Ovary (tissue), 9 donors: Measurements from ENCODE around the gene GRIN2B. TPM values are rescaled to one million over a fixed set of nuclear protein-coding genes. Genes with fewer than 3 reads are reported as not detected.

ENCODE experiments used
- DNase-seq, 5 donors: peaks; one replicate each; pipeline ENCODE4 v3.0.0-alpha.2; 2019 to 2020
- H3K27ac ChIP-seq, 2 donors: fragments of 200-600 bp; one replicate each; pipeline versions ENCODE4 v1.5.1 to v1.8.0; 2019 to 2022
- H3K27me3 ChIP-seq: fragments of 200-600 bp; one replicate; pipeline ENCODE4 v1.8.0; 2022
- H3K36me3 ChIP-seq: fragments of 200-600 bp; sonication (generic); one replicate; pipeline ENCODE4 v1.5.1; 2019
- H3K4me1 ChIP-seq: one replicate; pipeline ENCODE4 v1.8.1; 2013; ENCODE audit warnings: mild to moderate bottlenecking, moderate library complexity; ENCODE audit not compliant: insufficient read depth
- H3K4me3 ChIP-seq: fragments of 200-600 bp; sonication (generic); one replicate; pipeline ENCODE4 v1.5.1; 2017
- H3K9me3 ChIP-seq, 2 donors: fragments of 200-600 bp in 1 of 2; sonication (generic) in 1 of 2; one replicate each; pipeline versions ENCODE4 v1.5.1 to v1.8.1; 2013 to 2019; ENCODE audit warnings: mild to moderate bottlenecking in 1 of 2, moderate library complexity in 1 of 2
- EP300 ChIP-seq: sonication (generic); formaldehyde crosslinking; IDR thresholded peaks from one replicate; pipeline ENCODE4 v1.6.1; 2017; ENCODE audit warnings: antibody characterized with exemption
- POLR2A ChIP-seq: fragments of 450-650 bp; IDR thresholded peaks from one replicate; pipeline ENCODE4 v1.6.1; 2017; ENCODE audit warnings: antibody characterized with exemption, mild to moderate bottlenecking, moderate library complexity
- WGBS, 3 donors: extraction: QIAGEN DNeasy Blood & Tissue Kit in 1 of 3; methylation state at CpG; one replicate each; pipeline versions ENCODE4 v1.1.5 to v1.1.7; 2013 to 2017; 5-methylcytosine and 5-hydroxymethylcytosine counted together
- intact Hi-C, 4 donors: fragments of 100-400 bp; cut with DNase I; formaldehyde crosslinking; loops; one replicate each; pipeline versions ENCODE4 v1.11.0 to v1.15.1; 2022 to 2023
- polyA plus RNA-seq, 2 donors: library from polyadenylated mRNA; stranded (reverse); fragments of 200-250 nt in 1 of 2; fragments of 350-450 nt in 1 of 2; fragmentation: Illumina TruSeq in 1 of 2; extraction: RNeasy Lipid Tissue Mini Kit (QIAGEN cat#74804) in 1 of 2; gene quantifications; one replicate each; pipeline ENCODE4 v1.2.3, GENCODE V29; 2013 to 2014
- total RNA-seq, 7 donors: library from RNA; depleted of rRNA in 2 of 7; stranded (reverse); fragments of >200 nt in 2 of 7; fragmentation: NEBNext Ultra II Directional in 3 of 7; extraction: Animal tissue kit (Norgen Biotek cat#: 25700) in 3 of 7; gene quantifications; one replicate each; pipeline versions ENCODE4 v1.1.0 to v1.2.4, GENCODE V29; 2016 to 2023
- TF ChIP-seq, protein P1 (sequence below), 3 donors: fragments of 450-650 bp in 2 of 3; fragments of 200-600 bp in 1 of 3; IDR thresholded peaks; one replicate each; pipeline versions ENCODE4 v1.5.1 to v1.8.0; 2016 to 2022; ENCODE audit warnings: antibody characterized with exemption in 3 of 3, mild to moderate bottlenecking in 1 of 3
- donor health status: DM: no; HTN: no; CAD: no; lungs with moderate emphysema.
- donor health status: DM: no; HTN: no; CAD: no.
- donor health status: Bipolar disorder and iron deficiency.
- donor health status: DM: yes; HTN: yes; CAD: no.
- donor health status: DM: no; HTN: no; CAD: no.
- donor health status: DM: yes; HTN: yes; CAD: no.

Gene GRIN2B
- total and polyA plus RNA-seq, 9 donors, result under 0.01 to 0.27 (median 0.11) TPM; not detected in 1

DNA sequence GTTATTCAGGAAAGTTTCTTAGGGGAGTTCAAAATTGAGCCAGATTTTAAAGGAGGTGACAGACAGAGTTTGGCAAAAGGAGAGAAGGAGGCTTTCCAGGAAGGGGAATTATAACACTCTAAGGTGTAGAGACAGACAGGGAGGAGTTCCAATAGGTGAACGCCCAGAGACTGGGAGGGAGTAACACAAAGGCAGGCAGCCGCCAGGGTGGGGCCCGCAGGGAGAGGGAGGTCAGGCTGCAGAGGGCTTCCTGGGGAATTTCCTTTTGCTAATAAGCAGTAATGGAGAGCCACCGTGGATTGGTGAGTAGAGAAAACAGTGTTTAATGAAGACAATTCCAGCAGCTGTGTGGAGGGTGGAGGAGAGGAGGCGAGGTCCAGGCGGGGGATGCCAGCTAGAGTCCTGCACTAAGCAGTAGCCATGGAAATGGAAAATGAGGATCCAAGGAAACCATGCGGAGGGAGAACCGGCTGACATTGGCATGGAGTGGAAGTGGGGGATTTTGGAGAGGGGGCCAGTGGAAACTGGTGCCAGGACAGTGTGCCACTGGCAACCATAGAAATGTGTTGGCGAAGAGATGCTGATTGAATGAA, 22.2 kb downstream of the GRIN2B start:
- H3K9me3 ChIP-seq, result no peaks in the 10 kb centered on the region
- 33 to 47% (median 44%) methylated on average over 9 of the region's 9 CpGs for WGBS, 3 donors
- intact Hi-C loops, result no loop called here

DNA sequence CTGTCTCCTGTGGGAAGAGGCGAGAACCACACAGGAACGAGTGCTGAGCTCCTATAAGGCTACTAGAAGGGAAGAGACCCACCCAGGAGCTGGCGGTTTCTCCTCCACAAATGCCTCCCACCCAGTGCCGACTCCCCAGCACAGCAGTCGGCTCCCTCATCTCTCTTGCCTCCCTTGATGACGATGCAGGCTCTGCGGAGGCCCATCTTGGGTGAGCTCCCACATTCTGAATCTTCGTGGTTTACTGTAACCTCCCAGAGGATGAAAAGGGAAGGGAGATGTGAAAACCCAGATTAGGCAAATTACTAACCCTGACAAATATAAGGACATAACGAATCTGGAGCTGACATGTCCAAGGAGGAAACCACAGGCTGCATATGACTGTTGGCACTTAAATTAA, 23.8 kb downstream of the GRIN2B start:
- 44 to 54% (median 49%) methylated on average over 9 of the region's 9 CpGs for WGBS, 3 donors
- TF ChIP-seq POLR2A (no peak), EP300 (no peak)
- TF ChIP-seq, protein P1, sequence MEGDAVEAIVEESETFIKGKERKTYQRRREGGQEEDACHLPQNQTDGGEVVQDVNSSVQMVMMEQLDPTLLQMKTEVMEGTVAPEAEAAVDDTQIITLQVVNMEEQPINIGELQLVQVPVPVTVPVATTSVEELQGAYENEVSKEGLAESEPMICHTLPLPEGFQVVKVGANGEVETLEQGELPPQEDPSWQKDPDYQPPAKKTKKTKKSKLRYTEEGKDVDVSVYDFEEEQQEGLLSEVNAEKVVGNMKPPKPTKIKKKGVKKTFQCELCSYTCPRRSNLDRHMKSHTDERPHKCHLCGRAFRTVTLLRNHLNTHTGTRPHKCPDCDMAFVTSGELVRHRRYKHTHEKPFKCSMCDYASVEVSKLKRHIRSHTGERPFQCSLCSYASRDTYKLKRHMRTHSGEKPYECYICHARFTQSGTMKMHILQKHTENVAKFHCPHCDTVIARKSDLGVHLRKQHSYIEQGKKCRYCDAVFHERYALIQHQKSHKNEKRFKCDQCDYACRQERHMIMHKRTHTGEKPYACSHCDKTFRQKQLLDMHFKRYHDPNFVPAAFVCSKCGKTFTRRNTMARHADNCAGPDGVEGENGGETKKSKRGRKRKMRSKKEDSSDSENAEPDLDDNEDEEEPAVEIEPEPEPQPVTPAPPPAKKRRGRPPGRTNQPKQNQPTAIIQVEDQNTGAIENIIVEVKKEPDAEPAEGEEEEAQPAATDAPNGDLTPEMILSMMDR (IDR thresholded peaks at IDR 0.05), result no peak

More for the DNA sequence above, 22.2 kb downstream of the GRIN2B start:
- H3K27ac ChIP-seq, result no peak overlapping the region
- no peaks in the 10 kb centered on the region for H3K4me1 ChIP-seq
- H3K4me3 ChIP-seq, result no peak overlapping the region
- H3K27me3 ChIP-seq, result no peaks in the 10 kb centered on the region
- no peak for DNase-seq
- TF ChIP-seq EP300, result no peak
- H3K36me3 ChIP-seq, result no peaks in the 10 kb centered on the region

DNA sequence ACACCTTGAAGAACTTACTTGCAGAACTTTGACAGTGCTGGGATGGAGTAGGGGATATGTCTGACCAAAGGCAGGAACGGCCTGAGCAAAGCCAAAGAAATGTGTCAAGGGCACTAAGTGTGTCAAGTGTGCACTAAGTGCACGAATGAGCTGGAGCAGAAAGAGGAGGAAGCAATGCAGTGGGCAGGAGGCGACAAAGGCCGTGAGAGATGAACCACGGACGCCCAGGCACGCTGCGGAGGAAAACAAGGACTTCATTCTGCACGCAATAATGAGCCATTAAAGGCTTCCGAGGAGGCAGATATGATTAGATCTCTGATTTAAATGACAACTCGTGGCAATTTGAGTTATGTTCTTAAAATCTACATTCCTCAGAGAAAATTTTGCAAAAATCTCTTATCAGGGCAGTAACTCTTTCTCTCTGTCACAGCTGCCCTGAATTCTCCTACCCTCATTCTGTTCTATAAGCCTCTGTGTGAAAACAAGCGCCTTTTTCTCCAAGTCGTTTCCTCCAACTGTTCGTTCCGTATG, 25.3 kb downstream of the GRIN2B start:
- Histone ChIP-seq H3K27me3 (no peaks in the 10 kb centered on the region), H3K9me3 (no peaks in the 10 kb centered on the region), H3K4me1 (no peaks in the 10 kb centered on the region), H3K36me3 (no peaks in the 10 kb centered on the region), H3K27ac (no peak overlapping the region), H3K4me3 (no peak overlapping the region)
- TF ChIP-seq, protein P1 (IDR thresholded peaks at IDR 0.05), result no peak
- no peak for TF ChIP-seq EP300
- TF ChIP-seq POLR2A, result no peak
- intact Hi-C loops, result no loop called here
- WGBS, 3 donors, result 26 to 34% (median 29%) methylated on average over 15 of the region's 15 CpGs
- DNase-seq, result no peak

More for the DNA sequence above, 23.8 kb downstream of the GRIN2B start:
- H3K9me3 ChIP-seq, result no peaks in the 10 kb centered on the region
- no peaks in the 10 kb centered on the region for H3K27me3 ChIP-seq
- H3K36me3 ChIP-seq, result no peaks in the 10 kb centered on the region
- no peak for DNase-seq
- H3K4me3 ChIP-seq, result no peak overlapping the region
- no peaks in the 10 kb centered on the region for H3K4me1 ChIP-seq
- intact Hi-C loops, result no loop called here
- no peak overlapping the region for H3K27ac ChIP-seq

DNA sequence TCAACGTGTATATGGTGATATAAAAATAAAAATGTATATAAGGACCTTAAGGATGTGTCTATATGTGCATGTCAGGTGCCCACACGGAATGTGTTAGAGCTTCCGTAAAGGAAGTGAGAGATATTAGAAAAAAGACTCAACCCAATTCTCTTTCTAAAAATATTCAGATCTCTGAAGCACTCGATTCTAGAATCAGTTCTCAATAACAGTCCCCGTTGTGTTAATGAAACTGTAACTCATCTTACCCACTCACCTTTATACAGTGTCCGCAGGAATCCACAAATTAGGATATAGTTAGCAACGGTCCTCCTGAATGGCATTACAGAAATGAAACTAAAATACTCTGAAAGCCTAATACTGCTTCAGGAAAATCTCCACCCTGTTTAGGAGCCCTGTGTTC, 29.3 kb downstream of the GRIN2B start:
- Histone ChIP-seq H3K4me1 (no peaks in the 10 kb centered on the region), H3K36me3 (no peaks in the 10 kb centered on the region), H3K4me3 (no peak overlapping the region), H3K9me3 (no peaks in the 10 kb centered on the region), H3K27me3 (no peaks in the 10 kb centered on the region), H3K27ac (no peak overlapping the region)
- intact Hi-C loops, result no loop called here
- WGBS, 3 donors, result 81 to 86% (median 81%) methylated on average over 7 of the region's 7 CpGs
- DNase-seq, result no peak
- TF ChIP-seq EP300 (no peak), POLR2A (no peak)
- TF ChIP-seq, protein P1 (IDR thresholded peaks at IDR 0.05), result no peak

DNA sequence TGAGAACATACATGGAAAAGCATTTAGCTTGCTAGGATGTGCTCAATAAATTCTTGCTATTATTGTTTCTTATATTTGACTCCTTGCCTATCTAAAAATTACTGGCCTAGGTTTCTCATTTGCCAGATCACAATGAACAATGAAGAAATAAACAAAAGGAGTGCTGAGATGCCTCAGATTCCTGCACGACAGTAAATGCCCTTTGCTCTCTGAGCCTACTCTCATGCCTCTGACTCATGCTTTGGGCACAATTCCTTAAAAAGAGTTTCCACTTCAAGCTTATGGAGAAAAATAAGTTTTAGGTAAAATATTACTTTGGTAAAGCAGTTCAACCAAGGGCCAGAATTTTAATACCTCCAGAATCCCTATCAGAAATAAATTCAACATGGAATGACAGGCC, 30.9 kb downstream of the GRIN2B start:
- TF ChIP-seq EP300, result no peak
- TF ChIP-seq, protein P1 (IDR thresholded peaks at IDR 0.05), result no peak
- no peak for TF ChIP-seq POLR2A
- no peaks in the 10 kb centered on the region for H3K4me1 ChIP-seq
- 4 to 11% (median 8%) methylated on average over 1 of the region's 1 CpG for WGBS, 3 donors
- DNase-seq, result no peak
- no peak overlapping the region for H3K27ac ChIP-seq
- no peak overlapping the region for H3K4me3 ChIP-seq
- intact Hi-C loops, result no loop called here
- no peaks in the 10 kb centered on the region for H3K27me3 ChIP-seq
- no peaks in the 10 kb centered on the region for H3K36me3 ChIP-seq
- H3K9me3 ChIP-seq, result no peaks in the 10 kb centered on the region
